Gastrocnemius medialis (tissue), 4 donors: ENCODE results near the gene FBXW4.
A peak's percentile ranks its signal among the peaks of the same experiment; 100 is the strongest.

Experiments
- POLR2A ChIP-seq, 2 donors: fragments of 450-650 bp; IDR thresholded peaks; one replicate each; pipeline ENCODE4 v1.6.1; 2017; ENCODE audit warnings: antibody characterized with exemption in 2 of 2, mild to moderate bottlenecking in 2 of 2, moderate library complexity in 2 of 2
- TF ChIP-seq, protein P1 (sequence below), 5 experiments: fragments of 450-650 bp in 3 of 5; fragments of 200-600 bp in 2 of 5; sonication (generic) in 2 of 5; IDR thresholded peaks in 4 of 5; conservative IDR thresholded peaks in 1 of 5; 1 replicate in 4 of 5; 2 replicates in 1 of 5; pipeline ENCODE4 v1.5.1; 2016 to 2019; ENCODE audit warnings: antibody characterized with exemption in 5 of 5, mild to moderate bottlenecking in 3 of 5, moderate library complexity in 3 of 5

- TF ChIP-seq, protein P1, sequence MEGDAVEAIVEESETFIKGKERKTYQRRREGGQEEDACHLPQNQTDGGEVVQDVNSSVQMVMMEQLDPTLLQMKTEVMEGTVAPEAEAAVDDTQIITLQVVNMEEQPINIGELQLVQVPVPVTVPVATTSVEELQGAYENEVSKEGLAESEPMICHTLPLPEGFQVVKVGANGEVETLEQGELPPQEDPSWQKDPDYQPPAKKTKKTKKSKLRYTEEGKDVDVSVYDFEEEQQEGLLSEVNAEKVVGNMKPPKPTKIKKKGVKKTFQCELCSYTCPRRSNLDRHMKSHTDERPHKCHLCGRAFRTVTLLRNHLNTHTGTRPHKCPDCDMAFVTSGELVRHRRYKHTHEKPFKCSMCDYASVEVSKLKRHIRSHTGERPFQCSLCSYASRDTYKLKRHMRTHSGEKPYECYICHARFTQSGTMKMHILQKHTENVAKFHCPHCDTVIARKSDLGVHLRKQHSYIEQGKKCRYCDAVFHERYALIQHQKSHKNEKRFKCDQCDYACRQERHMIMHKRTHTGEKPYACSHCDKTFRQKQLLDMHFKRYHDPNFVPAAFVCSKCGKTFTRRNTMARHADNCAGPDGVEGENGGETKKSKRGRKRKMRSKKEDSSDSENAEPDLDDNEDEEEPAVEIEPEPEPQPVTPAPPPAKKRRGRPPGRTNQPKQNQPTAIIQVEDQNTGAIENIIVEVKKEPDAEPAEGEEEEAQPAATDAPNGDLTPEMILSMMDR (IDR thresholded peaks at IDR 0.05 in 4 of 5, conservative IDR thresholded peaks at IDR 0.05 in 1 of 5): no peak
- peak in 1 of 2 donors; percentile 5 for TF ChIP-seq POLR2A (IDR thresholded peaks at IDR 0.05)
Observed at GRCh38 chr10:101693978-101694673, 844 bp downstream of the FBXW4 start.
